ENCODE measurements around the gene C6orf89.

C6orf89 gene

GRCh38 chr6:36912030-36912454, 26.3 kb downstream of the C6orf89 start:
- Histone ChIP-seq H3K27ac (replicated peaks) (peak overlapping the region; percentile 11; the same call in 1 of the 2 replicates), H3K27me3 (ENCODE audit: insufficient read depth, poor library complexity, severe bottlenecking) (no peaks in the 10 kb centered on the region), H3K4me3 (replicated peaks; ENCODE audit: insufficient read depth, low read length) (no peak overlapping the region)
- TF ChIP-seq REST (IDR thresholded peaks at IDR 0.05; ENCODE audit: insufficient replicate concordance, low read depth) (no peak), CTCF (IDR thresholded peaks at IDR 0.05; ENCODE audit: insufficient read depth, low read length) (no peak), GABPA (IDR thresholded peaks at IDR 0.05; ENCODE audit: low read depth) (no peak), SPI1 (IDR thresholded peaks at IDR 0.05; ENCODE audit: borderline replicate concordance, low read depth) (peak; percentile 97), POLR2AphosphoS5 (IDR thresholded peaks at IDR 0.05; ENCODE audit: low read depth) (peak; percentile 86)
- peak in 1 of 2 experiments; percentile 83 for DNase-seq (ENCODE audit: low read depth in 1 of 2, low spot score in 1 of 2)

DNA sequence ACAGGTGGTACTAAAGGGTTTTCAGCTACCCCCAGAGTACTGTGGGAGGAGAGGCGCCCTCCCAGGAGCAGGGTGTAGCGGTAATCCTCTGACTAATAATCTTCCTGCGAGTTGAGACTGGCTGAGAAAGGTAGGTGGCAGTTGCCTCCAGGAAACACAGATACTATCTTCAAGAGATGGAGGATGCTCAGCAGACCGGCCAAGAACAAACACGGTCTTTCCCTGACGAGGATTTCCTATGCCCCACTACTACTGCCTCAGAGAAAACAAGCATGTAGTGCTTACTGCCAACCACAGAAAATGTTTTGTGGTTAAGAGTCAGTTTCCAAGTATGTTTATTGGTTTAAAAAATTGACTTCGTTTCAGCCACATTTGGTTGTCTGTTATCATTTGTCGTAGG, 26.8 kb downstream of the C6orf89 start:
- TF ChIP-seq GABPA (IDR thresholded peaks at IDR 0.05; ENCODE audit: low read depth) (no peak), CTCF (IDR thresholded peaks at IDR 0.05; ENCODE audit: insufficient read depth, low read length) (no peak), POLR2AphosphoS5 (IDR thresholded peaks at IDR 0.05; ENCODE audit: low read depth) (no peak), REST (IDR thresholded peaks at IDR 0.05; ENCODE audit: insufficient replicate concordance, low read depth) (no peak), SPI1 (IDR thresholded peaks at IDR 0.05; ENCODE audit: borderline replicate concordance, low read depth) (no peak)
- no peak for DNase-seq (ENCODE audit: low read depth in 1 of 2, low spot score in 1 of 2)
- no peak overlapping the region for H3K4me3 ChIP-seq (replicated peaks; ENCODE audit: insufficient read depth, low read length)
- H3K27ac ChIP-seq (replicated peaks): peak overlapping the region; percentile 11; the same call in 1 of the 2 replicates
- H3K27me3 ChIP-seq (ENCODE audit: insufficient read depth, poor library complexity, severe bottlenecking): no peaks in the 10 kb centered on the region

DNA sequence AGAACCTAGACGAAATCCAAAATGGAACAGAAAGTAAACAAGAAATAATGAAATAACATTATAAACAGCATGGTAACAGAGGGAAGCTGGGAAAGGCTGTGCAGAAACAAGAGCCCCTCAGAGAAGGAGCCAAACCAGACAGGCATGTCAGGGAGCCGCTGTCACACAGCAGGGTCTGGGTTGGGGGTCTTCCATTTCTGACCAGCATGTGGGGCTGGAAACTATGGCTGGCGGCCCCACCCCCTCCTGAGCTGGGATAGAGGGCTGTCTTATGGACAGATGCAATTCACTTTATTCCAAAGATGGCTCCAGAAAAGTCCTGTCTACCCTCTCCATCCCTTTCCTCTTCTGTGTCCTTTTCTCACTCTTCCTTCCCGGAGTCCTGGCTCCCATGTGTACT, 27.3 kb downstream of the C6orf89 start:
- Histone ChIP-seq H3K27ac (replicated peaks) (no peak overlapping the region), H3K4me3 (replicated peaks; ENCODE audit: insufficient read depth, low read length) (no peak overlapping the region), H3K27me3 (ENCODE audit: insufficient read depth, poor library complexity, severe bottlenecking) (no peaks in the 10 kb centered on the region)
- DNase-seq (ENCODE audit: low read depth in 1 of 2, low spot score in 1 of 2): no peak
- no peak for TF ChIP-seq GABPA (IDR thresholded peaks at IDR 0.05; ENCODE audit: low read depth)

GRCh38 chr6:36914227-36914794, 28.6 kb downstream of the C6orf89 start:
- TF ChIP-seq CTCF (IDR thresholded peaks at IDR 0.05; ENCODE audit: insufficient read depth, low read length) (no peak), REST (IDR thresholded peaks at IDR 0.05; ENCODE audit: insufficient replicate concordance, low read depth) (no peak), GABPA (IDR thresholded peaks at IDR 0.05; ENCODE audit: low read depth) (no peak), POLR2AphosphoS5 (IDR thresholded peaks at IDR 0.05; ENCODE audit: low read depth) (no peak), SPI1 (IDR thresholded peaks at IDR 0.05; ENCODE audit: borderline replicate concordance, low read depth) (no peak)
- Histone ChIP-seq H3K4me3 (replicated peaks; ENCODE audit: insufficient read depth, low read length) (no peak overlapping the region), H3K27me3 (ENCODE audit: insufficient read depth, poor library complexity, severe bottlenecking) (no peaks in the 10 kb centered on the region), H3K27ac (replicated peaks) (no peak overlapping the region)
- no peak for DNase-seq (ENCODE audit: low read depth in 1 of 2, low spot score in 1 of 2)

All from HL-60 (cell line).